GM21390 (cell line): Measurements from ENCODE around the gene MED15.

Experiments used
- ATAC-seq: cut with Tn5 transposase; IDR thresholded peaks from one replicate; pipeline ENCODE4 v1.9.1; 2021; ENCODE audit not compliant: unreplicated experiment

The MED15 gene

GRCh38 chr22:20568502-20569058 is 61.2 kb downstream of the MED15 start:
- no peak for ATAC-seq

GRCh38 chr22:20569059-20570058 is 61.9 kb downstream of the MED15 start:
- no peak for ATAC-seq

GRCh38 chr22:20571078-20571503 is 63.7 kb downstream of the MED15 start:
- ATAC-seq = no peak

GRCh38 chr22:20571531-20572007 is 64.2 kb downstream of the MED15 start:
- no peak for ATAC-seq

- ATAC-seq = no peak
These were observed 64.9 kb downstream of the MED15 start for GRCh38 chr22:20572132-20572802.

- no peak for ATAC-seq
These were observed 65.9 kb downstream of the MED15 start for GRCh38 chr22:20573176-20573832.

- no peak for ATAC-seq
These were observed 66.6 kb downstream of the MED15 start for GRCh38 chr22:20573833-20574615.

GRCh38 chr22:20574920-20575353 is 67.5 kb downstream of the MED15 start:
- no peak for ATAC-seq

GRCh38 chr22:20575724-20576444 is 68.5 kb downstream of the MED15 start:
- no peak for ATAC-seq

GRCh38 chr22:20576445-20576816 is 69.0 kb downstream of the MED15 start:
- no peak for ATAC-seq

- no peak for ATAC-seq
These were observed 69.6 kb downstream of the MED15 start for GRCh38 chr22:20577045-20577444.

- no peak for ATAC-seq
These were observed 70.2 kb downstream of the MED15 start for GRCh38 chr22:20577549-20577975.

- ATAC-seq = no peak
These were observed 70.8 kb downstream of the MED15 start for GRCh38 chr22:20578192-20578591.

GRCh38 chr22:20578707-20579106 is 71.3 kb downstream of the MED15 start:
- no peak for ATAC-seq

GRCh38 chr22:20579273-20580120 is 72.1 kb downstream of the MED15 start:
- no peak for ATAC-seq

GRCh38 chr22:20580179-20580578 is 72.8 kb downstream of the MED15 start:
- no peak for ATAC-seq

- no peak for ATAC-seq
These were observed 73.4 kb downstream of the MED15 start for GRCh38 chr22:20580611-20581502.
